GM18498 (cell line): ENCODE results near the gene NFATC2.

Source experiments
- ATAC-seq: cut with Tn5 transposase; IDR thresholded peaks from one replicate; pipeline ENCODE4 v1.9.1; 2021; ENCODE audit warnings: mild to moderate bottlenecking, moderate library complexity; ENCODE audit not compliant: unreplicated experiment

NFATC2 gene

DNA sequence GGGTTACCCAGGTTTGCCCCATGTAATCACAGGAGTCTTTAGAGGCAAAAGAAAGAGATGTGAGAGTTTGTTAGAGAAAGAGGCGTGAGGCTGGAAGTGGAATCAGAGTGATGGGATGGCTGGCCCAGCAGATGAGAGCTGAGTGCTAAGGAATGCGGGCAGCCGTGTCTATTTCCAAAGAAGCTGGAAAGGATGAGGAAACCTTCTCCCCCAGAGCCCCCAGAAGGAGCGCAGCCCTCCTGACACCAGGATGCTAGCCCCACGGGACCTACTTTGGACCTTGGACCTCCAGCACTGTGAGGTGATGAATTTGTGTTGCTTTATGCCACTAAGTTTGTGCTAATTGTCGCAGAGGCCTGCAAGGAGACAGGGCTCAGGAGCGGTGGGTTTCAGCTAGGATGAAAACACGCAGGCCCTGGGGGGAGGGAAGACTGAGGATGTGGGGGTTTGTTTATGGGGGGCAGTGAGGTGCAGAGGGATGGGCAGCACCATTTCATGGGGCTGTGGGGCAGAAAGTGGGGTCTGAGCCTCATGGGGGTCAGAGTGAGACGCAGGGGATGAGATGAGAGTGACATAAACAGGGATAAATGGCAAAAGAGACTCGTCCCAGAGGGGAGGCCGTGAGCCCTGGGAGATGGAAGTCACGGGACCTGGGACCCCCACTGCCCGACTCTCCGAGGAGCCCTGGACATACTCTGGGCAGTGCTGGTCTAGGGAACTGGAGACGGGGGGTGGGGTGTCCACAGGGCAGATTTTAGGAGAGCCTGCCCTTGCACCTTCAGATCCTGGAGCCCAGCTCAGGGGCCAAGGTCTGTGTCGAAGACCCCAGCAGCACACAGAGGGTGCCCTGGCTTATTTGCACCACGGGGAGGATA is 160.2 kb downstream of the NFATC2 start:
- no peak for ATAC-seq

DNA sequence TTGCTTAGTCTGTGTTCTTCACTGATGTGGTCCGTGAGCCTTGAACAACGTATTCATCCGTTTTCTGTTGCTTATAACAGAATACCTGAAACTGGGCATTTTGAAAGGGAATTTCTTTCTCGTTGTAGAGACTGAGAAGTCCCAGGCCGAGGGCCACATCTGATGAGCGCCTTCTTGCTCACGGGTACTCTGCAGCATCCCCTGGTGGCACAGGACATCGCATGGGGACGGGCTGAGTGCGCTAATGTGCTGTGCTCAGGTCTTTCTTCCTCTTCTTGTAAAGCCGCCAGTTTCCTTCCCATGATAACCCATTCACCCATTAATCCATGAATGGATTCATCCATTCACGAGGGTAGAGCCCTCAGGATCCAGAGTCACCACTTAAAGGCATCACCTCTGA is 161.0 kb downstream of the NFATC2 start:
- ATAC-seq = no peak

DNA sequence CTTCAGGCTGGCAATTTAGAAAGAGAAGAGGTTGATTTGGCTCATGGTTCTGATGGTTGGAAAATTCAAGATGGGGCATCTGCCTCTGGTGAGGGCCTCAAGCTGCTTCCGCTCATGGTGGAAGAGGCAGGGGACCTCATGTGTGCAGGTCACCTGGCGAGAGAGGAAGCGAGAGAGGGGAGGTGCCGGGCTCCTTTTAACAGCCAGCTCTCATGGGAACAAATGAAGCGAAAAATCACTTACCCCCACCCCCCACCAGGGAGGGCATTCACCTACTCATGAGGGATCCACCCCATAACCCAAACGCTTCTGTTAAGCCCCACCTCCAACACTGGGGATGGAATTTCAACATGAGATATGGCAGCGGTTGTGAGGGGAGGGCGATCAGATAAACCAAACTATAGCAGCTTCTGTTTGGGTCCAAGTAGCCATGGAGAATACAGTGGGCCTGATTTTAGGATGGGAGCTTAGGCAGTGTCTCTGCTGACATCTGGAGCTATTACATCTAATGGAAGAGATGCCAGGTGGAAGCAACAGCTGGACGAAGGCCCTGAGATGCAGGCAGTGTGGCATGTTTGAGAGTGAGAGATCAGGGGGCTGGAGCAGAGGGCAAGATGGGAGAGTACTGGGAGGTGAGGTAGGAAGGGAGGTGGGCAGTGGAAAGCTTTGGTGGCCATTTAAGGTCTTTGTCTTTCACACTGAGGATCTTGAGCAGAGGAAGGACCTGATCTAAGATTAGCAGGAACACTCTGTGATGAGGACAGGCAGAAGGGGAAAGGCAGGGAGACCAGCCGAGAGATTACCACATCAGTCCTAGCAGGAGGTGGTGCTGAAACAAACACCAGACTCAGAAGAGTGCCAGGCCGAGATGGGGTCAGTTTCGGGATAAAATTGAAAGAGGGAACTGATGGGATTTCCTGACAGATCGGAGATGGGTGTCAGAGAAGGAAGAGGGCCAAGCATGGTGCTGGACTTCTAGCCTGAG is 161.8 kb downstream of the NFATC2 start:
- no peak for ATAC-seq

DNA sequence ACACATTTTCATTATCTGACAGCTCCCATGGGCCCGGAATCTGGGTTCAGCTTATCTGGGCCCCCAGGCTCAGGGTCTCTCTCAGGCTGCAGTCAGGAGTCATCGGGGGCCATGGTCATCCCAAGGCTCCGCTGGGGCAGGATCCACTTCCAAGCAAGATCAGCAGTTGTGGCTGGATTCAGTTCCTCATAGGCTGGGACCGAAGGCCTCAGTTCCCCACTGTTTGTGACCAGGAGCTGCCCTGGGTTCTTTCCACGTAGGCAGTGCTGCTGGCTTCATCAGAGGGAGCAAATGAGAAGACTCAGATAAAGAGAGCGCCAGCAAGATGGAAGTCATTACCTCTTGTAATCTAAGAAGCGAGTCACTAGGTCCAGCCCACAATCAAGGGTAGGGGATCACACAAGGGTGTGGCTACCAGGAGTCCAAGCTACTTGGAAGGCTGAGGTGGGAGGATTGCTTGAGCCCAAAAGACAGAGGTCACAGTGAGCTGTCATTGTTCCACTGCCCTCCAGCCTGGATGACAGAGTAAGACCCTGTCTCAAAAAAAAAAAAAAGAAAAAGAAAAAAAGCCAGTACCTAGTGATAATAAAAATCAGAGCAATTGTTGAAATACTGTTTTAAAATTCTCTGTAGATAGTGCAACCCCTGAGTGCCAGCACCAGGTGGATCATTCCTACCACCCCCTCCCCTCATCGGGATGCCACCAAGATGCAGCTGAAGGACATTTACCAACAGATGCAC is 162.7 kb downstream of the NFATC2 start:
- ATAC-seq = no peak

DNA sequence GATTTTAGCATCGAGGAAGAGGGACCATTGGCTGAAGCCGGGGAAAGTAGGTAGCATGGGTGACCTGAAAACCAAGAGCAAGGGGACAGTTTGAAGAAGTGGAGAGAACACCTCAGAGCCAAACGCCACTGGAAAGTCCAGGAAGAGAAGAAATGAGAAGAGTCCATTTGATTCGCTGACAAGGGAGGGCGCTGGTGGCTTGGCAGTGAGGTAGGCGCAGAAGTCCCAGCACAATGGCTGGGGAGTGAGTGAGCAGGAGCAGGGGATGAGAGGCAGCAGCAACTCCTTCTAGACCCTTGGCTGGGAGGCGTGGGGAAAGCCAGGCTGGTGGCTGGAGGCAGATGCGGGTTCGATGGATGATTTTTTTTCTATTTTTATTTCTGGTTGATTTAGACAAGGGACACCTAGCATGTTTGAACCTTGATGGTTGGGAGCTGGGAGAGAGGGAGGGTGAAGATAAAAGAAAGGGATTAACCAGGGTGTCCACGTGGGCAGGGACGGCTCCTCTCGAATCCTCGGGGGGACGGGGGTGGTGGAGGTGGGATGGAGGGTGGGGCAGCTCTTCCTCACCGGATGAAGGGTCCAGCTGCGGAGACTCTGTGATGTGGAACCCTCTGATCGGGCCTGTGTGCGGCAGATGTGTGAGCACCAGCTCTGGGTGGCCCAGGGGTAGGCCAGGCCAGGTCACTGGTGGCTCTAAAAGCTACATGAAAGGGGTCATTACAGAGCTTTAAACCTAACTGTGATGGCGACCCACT is 164.2 kb downstream of the NFATC2 start:
- ATAC-seq = no peak

DNA sequence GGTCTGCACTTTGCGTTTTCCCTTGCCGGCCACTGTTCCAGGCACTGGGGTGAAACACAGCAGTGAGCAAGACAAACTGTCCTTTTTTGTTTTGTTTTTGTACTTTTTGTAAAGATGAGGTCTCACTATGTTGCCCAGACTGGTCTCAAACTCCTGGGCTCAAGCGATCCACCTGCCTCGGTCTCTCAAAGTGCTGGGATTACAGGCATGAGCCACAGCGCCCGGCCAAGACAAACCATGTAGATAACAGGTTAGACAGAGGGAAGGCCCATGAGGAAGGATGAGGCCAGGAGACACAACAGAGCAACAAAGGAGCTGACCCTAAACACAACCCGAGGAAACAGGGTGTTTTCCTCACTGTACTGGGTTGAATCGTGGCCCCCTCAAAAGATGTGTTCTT is 165.4 kb downstream of the NFATC2 start:
- ATAC-seq = no peak

DNA sequence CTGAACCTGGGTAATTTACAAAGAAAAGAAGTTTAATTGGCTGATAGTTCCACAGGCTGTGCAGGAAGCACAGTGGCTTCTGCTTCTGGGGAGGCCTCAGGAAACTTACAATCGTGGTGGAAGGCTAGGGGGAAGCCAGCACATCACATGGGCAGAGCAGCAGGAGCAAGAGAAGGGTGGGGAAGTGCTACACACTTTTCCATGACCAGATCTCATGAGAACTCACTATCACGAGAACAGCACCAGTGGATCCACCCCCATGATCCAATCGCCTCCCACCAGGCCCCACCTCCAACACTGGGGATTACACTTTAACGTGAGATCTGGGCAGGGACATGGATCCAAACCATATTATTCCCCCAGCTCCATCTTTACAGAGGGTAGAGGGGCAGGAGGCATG is 166.4 kb downstream of the NFATC2 start:
- ATAC-seq = no peak

DNA sequence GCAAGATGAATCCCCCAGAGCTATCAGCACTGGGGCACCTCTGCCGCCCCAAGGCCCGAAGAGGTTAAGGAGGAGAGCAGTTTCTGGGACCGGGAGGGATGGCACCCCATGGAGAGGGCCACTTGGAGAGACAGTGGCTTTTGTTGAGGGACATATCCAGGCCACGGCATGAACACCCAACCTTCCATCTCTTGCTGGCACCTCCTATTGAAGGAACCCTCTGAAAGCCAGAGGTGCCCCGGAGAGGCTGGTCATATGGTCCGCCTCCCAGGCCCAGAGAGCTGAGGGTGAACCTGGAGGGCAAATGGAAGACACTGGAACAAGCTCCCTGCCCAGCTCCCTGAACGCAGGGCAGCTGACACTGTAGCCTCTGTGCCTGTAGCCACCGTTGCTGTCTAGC is 167.0 kb downstream of the NFATC2 start:
- no peak for ATAC-seq

DNA sequence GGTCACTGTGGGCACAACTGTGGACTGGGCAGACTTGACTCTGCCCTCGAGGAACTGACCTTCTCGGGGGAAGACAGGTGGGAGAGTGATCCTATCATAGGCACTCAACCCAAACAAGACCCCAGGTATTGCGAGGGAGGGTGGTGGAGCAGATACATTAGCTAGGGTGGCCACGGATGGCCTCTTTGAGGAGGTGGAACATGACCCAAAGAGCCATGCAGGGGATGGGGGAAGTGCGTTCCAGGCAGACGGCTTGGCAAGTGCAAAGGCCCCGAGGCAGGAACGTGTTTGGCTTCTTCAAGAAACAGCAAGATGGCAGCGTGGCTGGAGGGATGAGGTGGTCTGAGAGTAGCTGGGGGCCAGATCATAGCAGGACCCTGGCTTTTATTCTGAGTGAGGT is 167.6 kb downstream of the NFATC2 start:
- no peak for ATAC-seq

DNA sequence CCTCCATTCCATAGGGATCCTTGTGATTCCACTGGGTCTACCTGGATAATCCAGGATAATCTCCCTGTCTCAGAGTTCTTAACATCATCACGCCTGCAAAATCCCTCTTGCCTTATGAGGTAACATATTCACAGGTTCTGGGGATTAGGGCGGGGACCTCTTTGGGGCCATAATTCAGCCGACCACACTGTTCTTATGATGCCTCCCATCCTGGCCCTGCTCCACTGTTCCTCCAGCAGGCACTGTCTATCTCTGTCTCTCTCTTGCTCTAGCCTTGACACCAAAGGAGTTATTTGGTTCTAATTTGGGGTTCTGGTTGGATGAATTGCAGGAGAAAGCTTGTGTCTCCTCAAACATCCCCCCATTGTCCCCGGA is 168.1 kb downstream of the NFATC2 start:
- ATAC-seq = no peak

DNA sequence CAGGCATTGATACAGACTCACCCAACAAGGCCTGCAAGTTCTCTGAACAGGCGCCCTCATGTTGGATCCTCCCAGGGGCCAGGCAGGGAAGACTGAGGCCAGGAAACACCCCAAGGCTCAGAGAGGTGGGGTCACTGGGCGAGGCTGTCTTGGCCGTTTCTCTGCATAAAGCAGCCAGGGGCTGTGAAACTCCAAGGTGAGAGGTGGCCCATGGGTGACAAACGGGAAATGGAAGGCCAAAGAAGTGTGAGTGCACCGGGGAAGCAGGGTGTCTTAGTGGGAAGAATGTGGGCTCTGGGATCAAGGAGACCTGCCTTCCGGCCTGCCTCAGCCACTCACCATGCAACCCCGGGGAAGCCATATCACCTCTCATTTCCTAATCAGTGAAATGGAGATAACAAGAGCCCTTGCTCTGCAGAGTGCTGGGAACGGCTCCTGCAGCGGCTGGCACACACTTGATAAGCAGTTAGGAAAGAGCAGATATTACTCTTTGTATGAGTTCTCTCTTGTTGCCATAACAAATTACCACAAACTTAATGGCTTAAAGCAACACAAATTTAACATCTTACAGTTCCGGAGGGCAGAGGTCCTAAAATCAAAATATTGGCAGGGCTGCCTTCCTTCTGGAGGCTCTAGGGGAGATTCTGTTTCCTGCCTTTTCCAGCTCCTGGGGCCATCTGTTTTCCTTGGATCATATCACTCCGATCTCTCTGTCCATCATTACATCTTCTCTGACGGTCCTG is 168.6 kb downstream of the NFATC2 start:
- no peak for ATAC-seq

DNA sequence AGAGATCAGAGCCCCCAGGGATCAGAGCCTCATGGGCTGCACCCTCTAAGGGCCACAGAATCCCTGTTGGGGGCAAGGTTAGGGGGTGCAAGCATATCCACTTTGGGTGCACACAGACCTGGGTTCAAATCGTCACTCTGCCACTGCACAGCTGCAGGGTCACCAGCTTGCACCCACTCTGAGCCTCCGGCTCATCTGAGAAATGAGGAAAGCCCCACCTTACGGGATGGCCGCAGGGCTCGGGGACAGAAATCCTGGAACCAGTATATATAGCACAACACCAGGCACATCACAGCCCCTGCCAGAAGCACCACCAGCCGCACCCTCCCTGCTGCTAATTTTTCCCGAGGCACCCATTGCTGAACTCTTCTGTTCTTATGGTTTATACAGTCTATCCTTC is 169.6 kb downstream of the NFATC2 start:
- no peak for ATAC-seq

DNA sequence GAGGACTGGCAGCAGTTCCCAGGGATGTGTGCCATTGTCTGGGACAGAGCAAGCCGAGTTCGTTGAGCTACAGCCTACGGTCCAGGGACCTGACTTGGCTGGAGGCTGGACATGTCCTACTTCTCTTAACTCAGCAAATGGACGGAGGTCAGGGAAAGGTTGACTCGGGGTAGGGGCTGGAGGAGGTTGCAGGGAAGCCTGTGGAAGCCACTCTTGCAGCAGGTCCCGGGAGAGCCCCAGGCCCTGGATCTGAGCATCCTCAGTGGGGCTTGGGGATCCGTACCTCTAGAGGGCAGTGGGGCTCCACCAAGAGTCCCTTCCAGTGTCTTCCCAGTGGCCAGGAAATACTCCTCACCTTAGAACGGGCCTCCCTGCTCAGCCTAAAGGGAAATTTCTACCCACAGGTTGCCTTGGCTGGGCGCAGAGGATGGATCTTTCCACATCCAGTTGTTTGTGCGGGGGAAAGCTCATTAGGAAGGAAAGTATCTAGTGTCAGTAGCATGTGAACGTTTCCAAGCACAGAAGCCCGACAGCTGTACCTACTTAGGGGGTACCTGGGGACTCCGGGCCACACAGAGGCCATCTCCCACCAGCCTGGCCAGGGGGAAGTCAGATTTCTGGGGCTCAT is 170.2 kb downstream of the NFATC2 start:
- peak; percentile 60 for ATAC-seq

DNA sequence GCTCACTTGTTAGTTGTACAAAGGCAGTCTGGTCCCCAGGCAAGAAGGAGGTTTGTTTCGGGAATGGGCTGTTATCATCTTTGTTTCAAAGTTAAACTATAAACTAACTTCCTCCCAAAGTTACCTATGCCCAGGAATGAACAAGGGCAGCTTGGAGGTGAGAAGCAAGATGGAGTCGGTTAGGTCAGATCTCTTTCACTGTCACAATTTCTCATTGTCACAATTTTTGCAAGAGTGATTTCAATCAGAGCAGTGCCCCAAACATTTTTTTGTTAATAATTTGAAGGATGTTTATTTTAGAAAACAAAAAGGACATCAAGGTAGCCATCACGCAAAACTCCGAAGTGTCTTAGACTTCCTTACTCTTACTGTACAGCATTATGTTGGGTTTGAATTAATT is 170.8 kb downstream of the NFATC2 start:
- no peak for ATAC-seq

DNA sequence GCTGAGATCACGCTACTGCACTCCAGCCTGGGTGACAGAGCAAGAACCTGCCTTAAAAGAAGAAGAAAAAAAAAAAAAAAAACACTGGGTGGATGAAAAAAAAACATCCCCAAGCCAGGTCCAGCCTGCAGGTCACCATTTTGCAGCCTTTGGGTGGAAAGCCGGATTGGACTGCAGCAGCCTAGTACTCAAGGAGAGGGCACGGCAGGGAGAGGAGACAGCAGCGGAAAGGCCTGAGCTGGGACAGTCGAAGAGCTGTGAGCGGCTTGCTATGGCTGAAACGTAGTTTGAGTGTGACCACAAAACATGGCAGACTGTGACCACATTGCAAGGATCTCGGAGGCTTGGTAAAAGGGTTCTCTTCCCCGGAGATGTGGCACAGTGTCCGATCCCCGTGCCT is 173.0 kb downstream of the NFATC2 start:
- no peak for ATAC-seq

DNA sequence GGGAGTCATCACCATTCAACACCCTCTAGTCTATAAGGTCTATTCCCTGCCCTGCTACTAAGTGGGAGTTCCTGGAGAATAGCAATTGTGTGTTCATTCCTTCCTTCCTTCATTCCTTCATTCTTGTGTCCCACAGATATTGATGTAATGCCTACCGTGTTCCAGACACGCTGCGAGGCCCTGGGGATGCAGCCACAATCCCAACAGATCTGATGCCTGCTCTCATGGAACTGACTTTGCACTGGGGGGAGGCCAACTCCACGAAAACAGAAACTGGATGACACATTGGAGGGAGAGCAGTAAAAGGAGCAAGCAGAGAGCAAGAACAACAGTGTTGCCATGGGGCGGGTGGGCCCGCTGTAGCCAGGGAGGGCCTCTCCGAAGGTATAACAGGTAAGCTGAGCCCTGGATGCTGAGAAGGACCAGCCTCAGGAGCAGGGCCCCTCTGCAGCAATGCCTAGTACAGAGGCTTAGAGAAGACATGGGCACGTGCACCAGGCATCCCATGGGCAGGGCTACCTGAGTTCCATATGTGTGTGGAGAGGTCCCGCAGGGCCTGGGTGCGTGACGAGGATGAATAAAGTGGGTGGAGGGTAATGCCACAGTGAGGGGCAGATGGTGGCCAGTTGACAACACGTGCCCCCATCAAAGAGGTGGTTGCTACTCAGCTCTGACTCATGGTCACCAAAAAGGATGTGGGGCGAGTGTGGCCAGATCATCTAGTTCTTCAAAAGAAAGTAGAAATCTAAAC is 173.9 kb downstream of the NFATC2 start:
- ATAC-seq = no peak

DNA sequence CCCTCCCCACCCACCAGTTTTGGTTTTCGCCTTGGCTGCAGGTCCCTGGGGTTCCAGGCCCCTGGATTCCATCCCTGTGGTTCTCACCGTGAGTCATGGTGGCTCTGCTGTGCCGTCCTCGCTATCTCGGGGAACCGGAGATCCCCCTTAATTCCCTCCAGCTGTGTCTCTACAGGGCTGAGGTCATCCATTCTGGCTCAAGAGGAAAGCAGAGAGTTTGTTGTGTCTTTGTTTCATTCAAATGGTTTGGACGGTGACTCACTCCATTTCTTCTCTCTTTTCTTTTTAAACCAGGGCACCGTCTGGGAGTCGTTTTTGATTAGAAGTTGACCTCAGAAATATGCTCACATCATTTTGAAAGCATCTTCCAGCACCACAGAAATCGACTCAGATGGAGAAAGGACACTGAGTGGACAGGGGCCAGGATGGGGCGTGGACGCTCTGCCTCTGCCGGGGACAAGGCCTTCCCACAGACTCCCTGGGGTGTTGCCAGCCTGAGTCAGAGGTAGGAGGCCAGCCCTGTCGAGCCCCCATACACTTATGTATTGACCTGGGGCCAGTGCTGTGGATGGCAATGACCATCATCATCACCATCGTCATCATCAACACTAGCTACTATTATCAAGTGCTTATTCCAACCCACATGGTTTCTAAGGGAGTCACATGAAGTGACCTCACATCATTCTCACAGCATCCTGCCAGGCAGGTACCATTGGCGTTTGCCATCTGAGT is 176.2 kb downstream of the NFATC2 start:
- no peak for ATAC-seq

DNA sequence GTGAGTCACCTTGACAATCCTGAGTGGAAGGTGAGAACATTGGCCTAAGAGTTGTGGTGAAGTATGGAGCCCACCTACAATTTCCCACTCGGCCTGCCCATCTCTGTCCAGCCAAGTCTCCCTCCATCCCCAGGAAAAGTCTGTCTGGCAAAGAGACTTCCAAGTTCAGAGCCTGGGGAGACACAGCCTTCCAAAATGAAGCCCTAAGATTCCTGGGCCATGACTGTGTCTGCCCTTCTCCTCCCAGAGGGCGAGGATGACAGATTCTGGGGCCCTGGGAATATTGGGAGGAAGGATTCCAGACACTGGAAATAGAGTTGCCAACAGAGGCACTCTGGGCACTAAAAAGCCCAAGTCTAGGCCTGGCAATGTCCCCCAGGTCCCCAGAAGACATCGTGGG is 176.8 kb downstream of the NFATC2 start:
- no peak for ATAC-seq
